ENCODE measurements around the gene MOGAT3.
"Not testable (repeated sequence)": the region's sequence is repeated elsewhere in the genome, so short reads cannot be mapped to it uniquely, and the experiment has no call there.

Gene MOGAT3

DNA sequence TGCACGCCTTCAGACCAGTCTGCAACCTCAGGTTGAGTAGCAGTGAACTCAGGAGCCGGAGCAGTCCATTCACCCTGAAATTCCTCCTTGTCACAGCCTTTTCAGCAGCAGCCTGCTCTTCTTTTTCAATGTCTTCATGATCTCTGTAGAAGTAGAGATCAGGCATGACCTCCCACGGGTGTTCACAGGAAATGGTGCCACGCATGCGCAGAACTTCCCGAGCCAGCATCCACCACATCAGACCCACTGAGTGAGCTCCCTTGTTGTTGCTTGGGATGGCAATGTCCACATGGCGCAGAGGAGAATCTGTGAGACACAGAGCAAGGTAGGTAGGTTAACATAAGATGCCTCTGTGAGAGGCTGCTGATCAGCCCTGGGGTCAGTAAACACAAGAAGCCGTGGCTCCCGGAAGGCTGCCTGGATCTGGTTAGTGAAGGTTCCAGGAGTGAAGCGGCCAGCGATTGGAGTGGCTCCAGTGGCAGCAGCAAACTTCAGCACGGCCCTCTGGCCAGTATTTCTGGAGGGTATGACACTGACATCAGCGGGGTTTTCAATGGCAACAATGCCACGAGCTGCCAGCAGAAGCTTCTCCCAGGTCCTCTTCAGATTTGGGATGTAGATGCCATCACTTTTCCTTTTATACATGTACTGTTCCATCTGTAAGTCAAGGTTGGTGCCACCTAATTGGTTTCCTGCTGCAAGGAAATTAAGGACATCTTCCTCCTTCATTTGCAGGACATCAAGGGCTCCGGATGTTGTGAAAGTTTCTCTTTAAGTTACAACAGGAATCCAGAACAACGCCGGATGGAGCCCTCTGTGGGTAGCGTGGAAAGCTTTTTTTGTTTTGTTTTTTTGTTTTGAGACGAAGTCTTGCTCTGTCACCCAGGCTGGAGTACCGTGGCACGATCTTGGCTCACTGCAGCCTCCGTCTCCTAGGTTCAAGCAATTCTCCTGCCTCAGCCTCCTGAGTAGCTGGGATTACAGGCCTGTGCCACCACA, 3.2 kb upstream of the MOGAT3 start:
- not testable (repeated sequence) for DNase-seq (ENCODE audit: low spot score)

DNA sequence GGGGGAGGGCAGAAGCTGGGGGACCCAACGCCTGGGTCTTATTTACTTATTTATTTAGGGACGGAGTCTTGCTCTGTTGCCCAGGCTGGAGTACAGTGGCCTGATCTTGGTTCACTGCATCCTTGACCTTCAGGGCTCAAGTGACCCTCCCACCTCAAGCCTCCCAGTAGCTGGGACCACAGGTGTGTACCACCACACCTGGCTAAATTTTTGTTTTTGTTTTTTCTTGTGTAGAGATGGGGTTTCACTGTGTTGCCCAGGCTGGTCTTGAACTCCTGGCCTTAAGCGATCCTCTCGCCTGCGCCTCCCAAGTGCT, 1.7 kb upstream of the MOGAT3 start:
- no peak for DNase-seq (ENCODE audit: low spot score)

DNA sequence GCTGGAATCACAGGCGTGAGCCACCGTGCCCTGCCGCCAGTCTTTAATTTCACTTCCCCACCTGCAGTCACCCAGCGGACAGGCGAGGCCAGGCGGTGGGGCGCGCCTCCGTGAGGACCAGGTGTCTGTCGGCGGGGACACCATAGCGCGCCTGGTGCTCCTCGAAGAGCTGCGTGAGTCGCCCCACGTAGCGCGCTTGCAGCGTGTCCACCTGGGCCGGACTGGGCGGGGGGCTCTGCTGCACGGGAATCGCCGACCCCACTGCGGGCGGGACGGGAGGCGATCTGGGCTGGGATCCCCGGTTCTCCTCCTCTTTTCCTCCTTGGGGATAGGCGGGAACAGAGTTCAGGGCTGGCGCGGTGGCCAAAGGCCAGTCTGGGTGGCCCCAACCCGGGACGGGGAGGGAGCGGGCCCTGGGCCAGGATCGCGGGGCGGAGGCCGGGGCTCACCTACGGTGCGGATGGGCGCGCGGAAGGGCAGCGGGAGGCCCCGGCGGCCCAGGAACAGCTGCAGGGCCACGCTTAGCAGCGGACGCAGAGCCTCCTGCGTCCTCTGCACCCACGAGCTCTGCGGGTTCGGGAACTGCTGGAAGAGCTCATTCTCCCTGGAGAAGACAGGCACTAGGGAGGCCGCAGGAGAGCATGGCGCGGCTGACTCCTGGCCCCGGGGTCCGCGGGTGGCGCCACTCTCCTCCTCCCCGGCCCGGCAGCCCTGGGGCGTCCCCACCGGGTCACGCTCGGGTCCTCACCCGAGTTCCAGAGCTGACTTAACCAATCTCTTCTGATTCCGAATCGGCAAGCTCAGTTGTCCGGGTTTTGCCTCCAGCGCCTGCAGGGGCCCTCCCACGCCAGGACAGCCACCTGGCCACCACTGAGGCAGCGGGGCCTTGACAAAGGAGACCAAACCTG, 1.1 kb upstream of the MOGAT3 start:
- DNase-seq (ENCODE audit: low spot score) = no peak

DNA sequence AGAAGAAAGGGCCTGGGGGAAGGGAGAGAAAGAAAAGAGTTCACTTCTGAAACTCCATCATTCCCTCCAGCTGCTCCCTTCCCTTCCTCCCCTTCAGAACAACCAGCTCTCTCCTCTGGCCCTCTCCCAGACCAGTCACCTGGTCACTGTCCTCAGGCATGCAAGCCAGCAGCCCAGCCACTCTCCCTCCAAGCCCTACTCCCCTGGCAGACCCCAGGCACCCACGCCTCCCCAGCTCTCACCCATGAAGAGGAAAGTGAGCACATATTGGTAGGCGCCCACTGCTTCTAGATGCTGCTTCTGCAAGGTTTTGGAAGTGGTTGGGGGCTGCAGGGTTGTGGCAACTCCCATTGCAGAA, 353 bp downstream of the MOGAT3 start:
- no peak for DNase-seq (ENCODE audit: low spot score)

DNA sequence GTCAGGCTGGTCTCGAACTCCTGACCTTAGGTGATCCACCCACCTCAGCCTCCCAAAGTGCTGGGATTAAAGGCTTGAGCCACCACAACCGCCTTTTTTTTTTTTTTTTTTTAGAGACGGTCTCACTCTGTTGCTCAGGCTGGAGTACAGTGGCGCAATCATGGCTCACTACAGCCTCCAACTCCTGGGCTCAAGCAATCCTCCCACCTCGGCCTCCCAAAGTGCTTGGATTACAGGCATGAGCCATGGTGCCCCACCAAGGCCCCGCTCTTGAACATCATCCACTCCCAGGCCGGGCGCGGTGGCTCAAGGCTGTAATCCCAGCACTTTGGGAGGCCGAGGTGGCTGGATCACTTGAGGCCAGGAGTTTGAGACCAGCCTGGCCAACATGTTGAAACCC, 1.3 kb downstream of the MOGAT3 start:
- DNase-seq (ENCODE audit: low spot score) = not testable (repeated sequence)

DNA sequence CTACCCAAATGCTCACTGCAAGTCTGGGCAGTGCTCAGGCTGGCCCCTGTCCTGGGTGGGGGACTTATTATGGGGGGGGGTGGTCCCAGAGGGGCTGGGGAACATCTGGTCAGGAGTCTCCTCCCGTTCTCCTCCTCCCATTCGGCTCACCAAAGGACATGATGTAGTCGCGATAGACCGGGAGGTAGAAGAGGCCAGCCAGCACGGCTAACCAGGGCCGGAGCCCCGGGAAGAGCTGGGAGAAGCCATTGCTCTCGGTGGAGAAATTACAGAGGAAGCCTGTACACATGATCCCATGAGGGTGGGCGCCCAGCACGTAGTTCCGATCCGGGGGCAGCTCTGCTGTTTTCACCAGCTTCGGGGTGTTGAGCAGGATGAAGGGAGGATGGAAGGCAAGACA, 2.4 kb downstream of the MOGAT3 start:
- DNase-seq (ENCODE audit: low spot score) = no peak

DNA sequence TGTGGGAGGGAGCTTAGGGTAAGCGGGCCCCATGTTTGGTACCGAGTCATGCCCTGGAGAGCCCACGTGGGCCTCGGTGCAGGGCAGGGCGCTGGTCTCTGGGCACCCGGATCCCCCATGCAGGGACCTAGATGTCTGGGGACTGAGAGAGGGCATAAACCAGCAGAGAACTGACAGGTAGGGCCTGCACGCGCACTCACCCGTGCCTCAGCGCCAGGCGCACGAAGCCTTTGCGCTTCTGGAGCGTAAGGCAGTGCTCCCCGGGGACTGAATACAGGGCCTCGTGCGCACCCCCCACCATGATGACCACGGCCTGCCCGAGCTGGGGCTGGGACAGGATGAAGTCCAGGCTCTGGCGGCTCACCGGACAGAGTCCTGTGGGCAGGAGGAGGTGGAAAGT, 2.8 kb downstream of the MOGAT3 start:
- DNase-seq (ENCODE audit: low spot score) = no peak

DNA sequence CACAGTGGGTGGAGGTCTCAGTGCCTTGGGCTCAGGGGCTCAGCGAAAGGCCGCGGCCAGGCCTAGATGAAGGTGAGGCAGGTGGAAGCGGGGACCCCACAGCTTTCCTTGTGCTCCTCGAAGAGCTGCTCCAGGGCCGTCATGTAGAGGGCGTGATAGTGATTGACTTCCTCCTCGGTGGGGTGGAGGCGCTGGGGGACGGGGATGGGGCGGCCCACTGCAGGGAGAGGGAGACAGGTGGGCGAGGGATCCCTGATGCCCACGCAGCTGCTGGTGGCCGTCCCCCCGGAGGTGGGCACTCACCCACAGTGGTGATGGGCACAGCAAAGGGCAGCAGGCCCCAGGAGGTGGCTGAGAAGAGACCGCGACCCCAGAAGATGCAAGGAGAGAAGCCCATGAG, 5.0 kb downstream of the MOGAT3 start:
- no peak for DNase-seq (ENCODE audit: low spot score)

DNA sequence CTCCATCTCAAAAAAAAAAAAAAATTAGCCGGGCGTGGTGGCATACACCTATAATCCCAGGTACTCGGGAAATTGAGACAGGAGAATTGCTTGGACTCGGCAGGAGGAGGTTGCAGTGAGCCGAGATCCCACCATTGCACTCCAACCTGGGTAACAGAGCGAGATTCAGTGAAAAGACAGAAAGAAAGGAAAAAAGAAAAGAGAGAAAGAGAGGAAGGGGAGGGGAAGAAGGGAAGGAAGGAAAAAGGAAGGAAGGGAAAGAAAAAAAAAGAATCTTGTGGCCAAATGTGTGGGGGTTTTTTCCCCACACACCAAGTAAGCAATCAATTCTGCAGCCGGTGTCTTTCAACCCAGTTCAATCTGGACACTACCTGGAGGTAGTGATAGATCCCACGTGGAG, 11.7 kb downstream of the MOGAT3 start:
- DNase-seq (ENCODE audit: low spot score) = no peak

DNA sequence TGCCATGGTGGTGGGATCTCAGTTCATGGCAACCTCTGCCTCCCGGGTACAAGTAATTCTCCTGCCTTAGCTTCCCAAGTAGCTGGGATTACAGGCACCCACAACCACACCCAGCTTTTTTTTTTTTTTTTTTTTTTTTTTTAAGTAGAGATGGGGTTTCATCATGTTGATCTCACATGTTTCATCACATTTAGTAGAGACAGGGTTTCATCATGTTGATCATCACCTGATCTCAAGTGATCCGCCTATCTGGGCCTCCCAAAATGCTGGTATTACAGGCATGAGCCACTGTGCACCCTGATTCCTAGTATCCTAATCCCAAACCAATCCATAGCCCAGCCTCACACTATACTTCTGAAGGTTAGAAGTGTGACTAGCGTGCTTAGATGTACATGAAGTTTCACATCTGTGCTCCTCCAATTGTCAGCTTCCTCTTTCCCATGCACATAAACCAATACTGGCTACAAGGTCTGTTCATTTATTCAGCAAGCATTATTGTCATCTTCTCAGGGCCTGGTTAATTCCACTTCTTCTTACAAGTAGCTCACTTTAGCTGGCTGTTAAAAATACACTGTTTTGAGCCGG, 13.9 kb downstream of the MOGAT3 start:
- no peak for DNase-seq (ENCODE audit: low spot score)

DNA sequence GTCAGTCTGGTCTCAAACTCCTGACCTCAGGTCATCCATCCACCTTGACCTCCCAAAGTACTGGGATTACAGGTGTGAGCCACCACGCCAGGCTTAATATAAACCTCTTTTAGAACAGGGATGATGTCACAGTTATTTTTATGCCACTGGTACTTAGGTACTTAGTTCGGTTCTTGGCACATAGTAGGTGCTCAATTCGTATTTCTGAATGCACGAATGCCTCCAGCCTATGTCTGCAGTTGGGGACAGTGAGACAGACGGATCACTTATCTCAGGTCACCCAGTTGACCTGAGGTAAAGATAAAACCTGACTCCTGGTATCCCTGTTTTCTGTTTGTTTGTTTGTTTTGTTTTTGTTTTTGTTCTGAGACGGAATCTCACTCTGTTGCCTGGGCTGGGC, 14.6 kb downstream of the MOGAT3 start:
- DNase-seq (ENCODE audit: low spot score) = no peak

DNA sequence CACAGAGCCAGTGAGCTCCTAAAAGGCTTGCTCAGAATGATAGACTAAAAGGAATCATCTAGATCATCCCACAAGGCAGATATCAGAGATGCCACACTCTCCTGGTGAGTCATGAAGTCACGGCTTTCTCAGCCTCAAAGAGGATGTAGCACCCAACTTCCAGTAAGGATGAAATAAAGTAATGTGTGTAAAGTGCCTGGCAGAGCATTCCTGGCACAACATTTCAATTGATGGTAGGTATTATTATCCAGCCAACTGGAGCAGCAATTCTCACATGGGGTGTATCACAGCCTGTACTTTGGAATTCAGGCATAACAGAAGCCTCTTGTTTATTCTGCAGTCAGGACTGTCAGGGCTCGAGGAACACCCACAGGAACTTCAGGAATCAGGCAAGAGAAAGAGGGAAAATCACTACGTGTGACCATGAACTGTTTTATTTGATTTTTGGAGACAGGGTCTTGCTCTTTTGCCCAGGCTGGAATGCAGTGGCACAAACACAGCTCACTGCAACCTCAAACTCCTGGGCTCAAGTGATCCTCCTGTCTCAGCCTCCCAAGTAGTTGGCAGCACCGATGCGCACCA, 15.5 kb downstream of the MOGAT3 start:
- DNase-seq (ENCODE audit: low spot score) = no peak

DNA sequence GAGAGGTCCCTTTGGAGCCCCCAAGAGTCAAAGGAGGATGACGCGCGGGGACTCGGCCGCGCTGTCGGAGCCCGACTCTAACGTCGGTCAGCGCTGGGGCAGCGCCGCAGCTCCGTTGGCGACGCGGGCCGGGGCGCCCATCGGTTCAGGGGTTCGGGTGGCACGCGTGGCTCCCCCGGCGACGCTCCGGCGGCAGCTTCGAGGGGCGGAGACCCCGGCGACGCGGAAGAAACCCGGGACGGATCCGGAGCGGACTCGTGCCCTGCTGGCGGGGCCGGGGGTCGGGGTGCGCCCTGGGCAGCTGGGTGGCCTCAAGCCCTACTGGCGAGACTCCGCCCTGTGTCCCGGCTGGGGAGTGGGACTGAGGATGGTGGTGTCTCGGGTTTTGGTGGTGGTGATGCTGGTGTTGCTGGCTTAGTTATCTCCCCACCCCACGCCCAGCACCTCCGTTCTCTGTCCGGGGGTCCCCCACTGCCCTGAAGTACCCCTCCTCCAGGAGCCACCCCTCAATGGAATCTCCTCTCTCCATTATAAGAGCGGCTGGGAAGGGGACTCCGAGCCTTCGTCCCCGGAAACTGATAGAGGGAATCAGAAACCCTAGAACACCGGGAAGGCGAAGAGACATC, 20.6 kb downstream of the MOGAT3 start, which contains the start of gene NAT16:
TSS of gene NAT16 (minus strand) at position 164 of the 626 bp plus-strand sequence. CDS start 5,486 bp downstream, outside the sequence.
- no peak for DNase-seq (ENCODE audit: low spot score)

DNA sequence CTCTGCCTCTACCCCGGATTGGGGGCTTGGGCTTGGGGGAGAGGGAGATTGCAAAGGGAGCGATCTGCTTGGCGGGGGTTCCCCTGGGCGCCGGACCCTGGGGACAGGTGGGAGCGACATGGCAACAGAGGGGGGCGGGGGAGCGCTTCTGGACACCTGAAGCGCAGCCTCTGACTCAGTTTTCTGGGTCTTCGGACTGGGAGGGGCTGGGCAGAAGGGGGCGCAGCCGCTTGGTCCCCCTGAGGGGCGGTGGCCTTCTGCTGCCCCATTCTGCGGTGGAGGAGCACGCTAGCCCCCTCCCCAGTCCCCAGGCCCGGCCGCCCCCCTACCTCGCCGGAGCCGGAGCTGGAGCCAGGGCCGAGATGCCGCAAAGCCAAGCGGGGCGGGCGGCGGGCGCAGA, 21.1 kb downstream of the MOGAT3 start:
- no peak for DNase-seq (ENCODE audit: low spot score)

DNA sequence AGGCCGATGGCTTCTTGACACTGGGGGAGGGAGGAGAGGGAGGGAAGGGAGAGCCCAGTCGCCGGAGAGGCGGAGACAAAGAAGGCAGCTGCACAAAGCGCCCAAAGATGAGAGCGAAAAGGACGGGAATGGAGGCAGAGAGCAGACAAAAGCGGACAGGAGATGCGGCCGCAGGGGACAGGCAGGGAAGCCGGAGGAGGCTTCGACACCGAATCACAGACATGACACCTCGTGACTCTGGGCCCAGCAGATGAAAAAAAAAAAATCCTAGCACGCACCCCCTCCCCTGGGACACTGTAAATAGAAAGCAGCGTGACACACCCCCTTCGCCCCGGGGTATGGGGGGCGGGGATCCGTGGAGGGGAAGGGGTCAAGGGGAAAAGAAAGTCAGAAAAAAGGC, 21.7 kb downstream of the MOGAT3 start:
- DNase-seq (ENCODE audit: low spot score) = no peak

DNA sequence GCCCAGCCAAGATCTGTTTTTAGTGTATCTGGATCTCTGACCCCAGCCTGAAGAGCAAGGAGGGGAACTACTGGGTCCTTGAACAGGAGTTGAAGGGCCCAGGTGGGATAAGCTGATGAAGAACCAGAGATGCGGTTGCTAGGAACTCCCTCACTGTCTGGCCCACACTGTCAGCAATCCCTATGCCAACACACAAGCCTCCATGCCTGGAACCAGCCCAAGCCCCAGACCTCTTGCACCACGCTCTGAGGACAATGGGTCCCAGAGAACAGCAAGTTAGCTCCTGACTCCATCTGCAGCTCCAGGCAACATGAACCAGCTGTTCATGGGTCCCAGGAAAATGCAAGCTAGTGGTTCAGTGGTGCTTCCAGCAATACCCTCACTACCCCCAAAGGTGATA, 23.2 kb downstream of the MOGAT3 start:
- DNase-seq (ENCODE audit: low spot score) = no peak

DNA sequence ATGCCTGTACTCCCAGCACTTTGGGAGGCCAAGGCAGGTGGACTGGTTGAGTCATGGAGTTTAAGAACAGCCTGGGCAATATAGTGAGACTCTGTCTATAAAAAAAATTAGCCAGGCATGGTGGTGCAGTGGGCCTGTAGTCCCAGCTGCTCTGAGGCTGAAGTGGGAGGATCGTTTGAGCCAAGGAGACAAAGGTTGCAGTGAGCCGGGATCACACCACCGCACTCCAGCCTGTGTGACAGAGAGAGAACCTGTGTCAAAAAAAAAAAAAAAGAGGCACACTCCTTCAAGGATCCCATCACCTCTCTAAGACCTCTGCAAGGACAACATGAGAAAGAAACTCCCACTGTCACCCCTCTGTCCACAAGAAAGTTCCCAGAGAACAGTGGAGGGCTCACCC, 25.2 kb downstream of the MOGAT3 start:
- no peak for DNase-seq (ENCODE audit: low spot score)

DNA sequence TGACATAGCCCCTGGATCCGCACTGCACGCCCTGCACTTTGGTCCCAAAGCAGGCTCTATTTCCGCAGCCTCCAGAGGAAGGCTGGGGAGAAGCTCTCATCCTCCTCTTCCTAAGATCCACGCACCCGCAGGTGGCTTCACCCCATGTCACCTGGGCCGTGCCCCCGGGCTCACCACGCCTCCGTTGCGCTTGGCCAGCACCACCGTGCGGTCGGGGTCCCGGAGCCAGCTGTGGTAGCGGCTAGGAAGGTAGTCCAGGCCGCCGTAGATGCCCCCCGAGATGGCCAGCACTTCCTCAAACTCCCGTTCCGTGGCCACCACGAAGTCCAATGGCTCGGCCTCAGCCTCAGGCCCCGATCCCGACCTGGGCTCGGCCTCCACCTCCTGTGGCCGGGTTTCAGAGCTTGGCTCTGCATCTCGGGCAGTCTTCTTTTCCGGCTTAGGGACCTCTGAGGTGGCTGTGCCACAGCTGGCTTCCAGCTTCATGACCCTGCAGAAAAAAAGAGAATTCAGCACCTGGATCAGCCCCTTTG, 26.4 kb downstream of the MOGAT3 start:
- DNase-seq (ENCODE audit: low spot score) = no peak

DNA sequence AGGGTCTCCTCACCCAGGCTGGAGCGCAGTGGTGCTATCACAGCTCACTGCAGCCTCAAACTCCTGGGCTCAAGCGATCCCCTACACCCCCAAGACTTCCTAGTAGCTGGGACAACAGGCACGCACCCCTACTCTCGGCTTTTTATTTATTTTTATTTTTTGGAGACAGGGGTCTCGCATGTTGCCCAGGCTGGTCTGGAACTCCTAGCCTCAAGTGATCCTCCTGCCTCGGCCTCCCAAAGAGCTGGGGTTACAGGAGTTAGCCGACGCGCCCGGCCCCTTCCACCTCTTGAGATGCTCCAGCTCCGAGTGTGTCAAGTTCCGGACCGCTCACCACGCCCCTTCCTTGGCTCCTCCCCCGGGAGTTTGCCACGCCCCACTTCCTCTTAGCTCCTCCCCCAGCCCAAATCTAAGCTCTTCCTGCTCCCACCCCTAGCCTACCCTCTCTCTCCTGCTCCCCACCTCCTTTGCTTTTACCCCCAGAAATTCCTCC, 27.0 kb downstream of the MOGAT3 start:
- peak; percentile 38 for DNase-seq (ENCODE audit: low spot score)

DNA sequence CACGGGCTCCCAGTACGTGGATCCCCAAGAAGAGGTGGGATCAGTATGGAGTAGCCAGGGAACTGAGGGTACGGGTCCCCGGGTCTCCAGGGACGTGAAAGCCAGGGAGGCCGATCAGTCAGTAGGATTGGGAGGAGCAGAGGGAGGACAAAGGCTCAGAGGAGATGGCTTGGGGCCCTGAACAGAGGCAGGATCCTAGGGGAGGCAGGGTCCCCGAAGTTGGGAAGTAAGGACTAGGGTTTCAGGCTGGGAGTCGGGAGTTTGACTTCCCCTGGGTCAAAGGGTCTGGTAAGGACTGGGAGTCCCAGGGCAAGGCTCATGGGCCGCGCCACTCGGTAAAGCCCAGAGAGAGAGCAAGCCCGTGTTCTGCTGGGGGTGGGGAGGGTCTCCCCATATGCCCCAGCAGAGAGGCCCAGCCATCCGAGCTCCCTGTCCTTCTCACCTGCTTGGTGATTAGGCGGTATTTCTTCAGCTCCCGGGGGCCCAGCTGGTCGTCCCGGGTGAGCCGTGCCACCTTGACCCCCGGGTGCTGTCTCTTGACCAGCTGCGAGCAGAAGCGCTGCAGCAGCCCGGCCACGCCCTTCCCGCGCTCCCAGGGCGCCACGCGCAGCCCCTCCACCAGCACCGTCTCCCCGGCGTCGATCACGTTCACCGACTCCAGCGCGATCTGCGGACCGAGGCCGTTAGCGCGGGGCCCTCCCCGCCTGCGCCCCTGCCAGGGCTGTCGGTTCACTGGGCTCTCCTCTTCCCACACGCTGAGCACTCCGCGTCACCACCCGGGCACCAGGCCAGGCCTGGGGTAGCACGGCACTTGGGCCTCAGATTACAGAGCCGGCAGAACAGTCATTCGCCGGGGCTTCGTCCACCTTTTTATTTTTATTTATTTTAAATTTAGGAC, 27.7 kb downstream of the MOGAT3 start:
- no peak for DNase-seq (ENCODE audit: low spot score)

Measured in CD4-positive, alpha-beta T cell treated with Interleukin-6 at 100 ng/mL for 8 hours (primary cell).